Germinal center (tissue), 1 donor: ENCODE data around the gene ANKRD34B.
A peak's percentile ranks its signal among the peaks of the same experiment; 100 is the strongest.
"Not testable (repeated sequence)": the region's sequence is repeated elsewhere in the genome, so short reads cannot be mapped to it uniquely, and the experiment has no call there.

Source experiments
- DNase-seq: peaks from one replicate; pipeline ENCODE4 v3.0.0; 2012; ENCODE audit warnings: mixed read lengths, low spot score

The ANKRD34B gene

GRCh38 chr5:80569961-80570786 lies at the start of gene ANKRD34B:
Gene ANKRD34B, minus strand, starts transcription at chr5:80570280. Its CDS starts 10,261 bp downstream, at chr5:80560019.
- DNase-seq: peak; percentile 80

GRCh38 chr5:80619086-80619485 lies 49.0 kb upstream of the ANKRD34B start:
- no peak for DNase-seq

GRCh38 chr5:80618438-80618837 lies 48.4 kb upstream of the ANKRD34B start:
- DNase-seq: no peak

- no peak for DNase-seq
These were observed 45.3 kb upstream of the ANKRD34B start for GRCh38 chr5:80615266-80615914.

GRCh38 chr5:80609692-80610091 lies 39.6 kb upstream of the ANKRD34B start:
- no peak for DNase-seq

- no peak for DNase-seq
These were observed 38.7 kb upstream of the ANKRD34B start for GRCh38 chr5:80608731-80609130.

GRCh38 chr5:80607832-80608231 lies 37.8 kb upstream of the ANKRD34B start:
- no peak for DNase-seq

- no peak for DNase-seq
These were observed 37.3 kb upstream of the ANKRD34B start for GRCh38 chr5:80607343-80607742.

GRCh38 chr5:80600943-80601693 lies 31.0 kb upstream of the ANKRD34B start:
- no peak for DNase-seq

- DNase-seq: no peak
These were observed 27.4 kb upstream of the ANKRD34B start for GRCh38 chr5:80597500-80597899.

GRCh38 chr5:80594810-80595209 lies 24.7 kb upstream of the ANKRD34B start:
- no peak for DNase-seq

GRCh38 chr5:80592761-80593160 lies 22.7 kb upstream of the ANKRD34B start:
- no peak for DNase-seq

GRCh38 chr5:80592105-80592504 lies 22.0 kb upstream of the ANKRD34B start:
- DNase-seq: no peak

- DNase-seq: no peak
These were observed 21.3 kb upstream of the ANKRD34B start for GRCh38 chr5:80591352-80591751.

GRCh38 chr5:80590766-80591165 lies 20.7 kb upstream of the ANKRD34B start:
- DNase-seq: no peak

GRCh38 chr5:80588858-80589540 lies 18.9 kb upstream of the ANKRD34B start:
- DNase-seq: no peak

GRCh38 chr5:80584770-80585169 lies 14.7 kb upstream of the ANKRD34B start:
- DNase-seq: no peak

GRCh38 chr5:80580291-80580690 lies 10.2 kb upstream of the ANKRD34B start:
- DNase-seq: not testable (repeated sequence)

- no peak for DNase-seq
These were observed 9.0 kb upstream of the ANKRD34B start for GRCh38 chr5:80579050-80579449.

- DNase-seq: no peak
These were observed 7.6 kb upstream of the ANKRD34B start for GRCh38 chr5:80577707-80578106.

GRCh38 chr5:80576383-80576782 lies 6.3 kb upstream of the ANKRD34B start:
- DNase-seq: no peak

GRCh38 chr5:80573062-80573461 lies 3.0 kb upstream of the ANKRD34B start:
- DNase-seq: no peak
